K562 (cell line): ENCODE data around the gene UBR3. TPM values are rescaled to one million over a fixed set of nuclear protein-coding genes. Genes with fewer than 3 reads are reported as not detected.

Experiments used
- ATAC-seq: fragments of 200-7000 bp; cut with Tn5 transposase; 3 replicates; pipeline ENCODE4 v1.9.1; 2020; ENCODE audit warnings: moderate library complexity
- BruUV-seq: library from RNA; stranded (reverse); fragments of 400-500 nt; replicated peaks from 2 replicates; lab custom pipeline; 2021; lab: Mats Ljungman, UMichigan
- CTCF ChIA-PET: fragments of 300-600 bp; formaldehyde crosslinking; extraction: SDS; loops from one replicate; lab custom pipeline; 2021; ENCODE audit warnings: low intra/inter-chr PET ratio; lab: Yijun Ruan, JAX
- POLR2A ChIA-PET: fragments of 300-600, 350-650 bp; sonication (Branson Sonifier 250); formaldehyde crosslinking; extraction: SDS; loops from one replicate; lab custom pipeline; 2021; ENCODE audit warnings: antibody characterized with exemption, inconsistent platforms; lab: Yijun Ruan, JAX
- DNase-seq, 4 experiments: peaks; one replicate each; pipeline versions ENCODE4 v3.0.0 to v3.0.0-alpha.2; 2011 to 2018; ENCODE audit warnings: low spot score in 3 of 4, mixed read lengths in 3 of 4; ENCODE audit errors: extremely low read depth in 1 of 4
- FAIRE-seq: peaks from 2 replicates; lab custom pipeline; 2011; peaks lifted over from hg19 to GRCh38; lab: Jason Lieb, UNC
- H2AFZ ChIP-seq: 2 replicates; pipeline ENCODE4 v1.6.0; 2011; ENCODE audit warnings: low read depth, low read length, control low read depth, inconsistent platforms
- H3K27ac ChIP-seq: fragments of 200-600 bp; 3 replicates; pipeline ENCODE4 v1.8.0; 2011; ENCODE audit warnings: low read depth, mild to moderate bottlenecking, control low read depth, inconsistent platforms, low read length, moderate library complexity, mixed read lengths; ENCODE audit errors: extremely low read depth
- H3K27me3 ChIP-seq, 2 experiments: fragments of 300-600 bp in 1 of 2; 2 replicates in 1 of 2; 3 replicates in 1 of 2; pipeline versions ENCODE4 v1.6.0 to v1.8.0; 2011; ENCODE audit warnings: inconsistent platforms in 2 of 2, low read length in 2 of 2, mild to moderate bottlenecking in 1 of 2, mixed read lengths in 1 of 2, moderate library complexity in 1 of 2; ENCODE audit not compliant: control insufficient read depth in 2 of 2, insufficient read depth in 2 of 2
- H3K36me3 ChIP-seq: fragments of 300-600 bp; 3 replicates; pipeline ENCODE4 v1.8.0; 2011; ENCODE audit warnings: mild to moderate bottlenecking, low read length, inconsistent platforms; ENCODE audit not compliant: control insufficient read depth, insufficient read depth
- H3K4me1 ChIP-seq, 2 experiments: fragments of 200-600 bp in 1 of 2; replicated peaks in 1 of 2; 2 replicates in 1 of 2; 3 replicates in 1 of 2; pipeline versions ENCODE4 v1.5.1 to v1.8.0; 2011; ENCODE audit warnings: inconsistent platforms in 2 of 2, low read length in 2 of 2, mild to moderate bottlenecking in 1 of 2, mixed read lengths in 1 of 2, moderate library complexity in 1 of 2; ENCODE audit not compliant: control insufficient read depth in 2 of 2, insufficient read depth in 2 of 2
- H3K4me2 ChIP-seq: 2 replicates; pipeline ENCODE4 v1.6.1; 2011; ENCODE audit warnings: low read length, control low read depth, inconsistent platforms, mixed read lengths; ENCODE audit not compliant: insufficient read depth
- H3K4me3 ChIP-seq: fragments of 200-600 bp; sonication (generic), shearing (Covaris generic); 2 replicates; pipeline ENCODE4 v1.5.1; 2016; ENCODE audit warnings: control low read depth, inconsistent platforms
- H3K79me2 ChIP-seq: fragments of 200-600 bp; 3 replicates; pipeline ENCODE4 v1.8.0; 2011; ENCODE audit warnings: low read length, inconsistent platforms; ENCODE audit not compliant: control insufficient read depth, insufficient read depth
- H3K9ac ChIP-seq, 2 experiments: 2 replicates each; pipeline versions ENCODE4 v1.6.0 to v1.6.1; 2011; ENCODE audit warnings: low read depth in 2 of 2, low read length in 2 of 2, control low read depth in 1 of 2, inconsistent platforms in 1 of 2, mild to moderate bottlenecking in 1 of 2, mixed read lengths in 1 of 2; ENCODE audit not compliant: insufficient read depth in 1 of 2
- H3K9me1 ChIP-seq: one replicate; pipeline ENCODE4 v1.6.0; 2011; ENCODE audit warnings: inconsistent platforms, mild to moderate bottlenecking, low read length, moderate library complexity; ENCODE audit not compliant: control insufficient read depth, insufficient read depth
- H3K9me3 ChIP-seq: replicated peaks from 2 replicates; pipeline ENCODE4 v1.5.1; 2011; ENCODE audit warnings: low read depth, low read length, inconsistent platforms; ENCODE audit not compliant: control insufficient read depth, insufficient read depth
- H4K20me1 ChIP-seq: replicated peaks from 2 replicates; pipeline ENCODE4 v1.6.1; 2011; ENCODE audit warnings: low read length, inconsistent platforms, mixed read lengths; ENCODE audit not compliant: control insufficient read depth, insufficient read depth
- DEAF1 ChIP-seq: fragments of 450-650 bp; formaldehyde crosslinking; IDR thresholded peaks from 2 replicates; pipeline ENCODE4 v1.4.0; 2020; ENCODE audit warnings: mild to moderate bottlenecking, moderate library complexity
- FOXJ3 ChIP-seq: sonication (generic); formaldehyde crosslinking; IDR thresholded peaks from 2 replicates; pipeline ENCODE4 v1.4.0; 2020; ENCODE audit warnings: mild to moderate bottlenecking, missing genetic modification reagents
- HLTF ChIP-seq: fragments of 450-650 bp; IDR thresholded peaks from 2 replicates; pipeline ENCODE4 v1.6.1; 2016
- HMBOX1 ChIP-seq: sonication (generic); IDR thresholded peaks from 2 replicates; pipeline ENCODE4 v1.6.1; 2016
- HNRNPL ChIP-seq: fragments of 200-400 bp; formaldehyde crosslinking; IDR thresholded peaks from 2 replicates; pipeline ENCODE4 v1.6.1; 2017; ENCODE audit warnings: low read depth, mild to moderate bottlenecking, low read length
- KLF10 ChIP-seq: fragments of 250-450 bp; sonication (Bioruptor Pico); IDR thresholded peaks from 2 replicates; pipeline ENCODE4 v1.6.1; 2021; ENCODE audit warnings: matching md5 sums
- NFIX ChIP-seq: fragments of 250-450 bp; sonication (Bioruptor Pico); IDR thresholded peaks from 2 replicates; pipeline ENCODE4 v1.4.0; 2020; ENCODE audit warnings: low read depth, mild to moderate bottlenecking, moderate library complexity
- PML ChIP-seq: IDR thresholded peaks from 2 replicates; pipeline ENCODE4 v1.6.1; 2012; ENCODE audit warnings: low read length, inconsistent platforms
- POU5F1 ChIP-seq: fragments of 150-350 bp; IDR thresholded peaks from 2 replicates; pipeline ENCODE4 v1.6.1; 2014; ENCODE audit warnings: borderline replicate concordance, low read length, low read depth, mild to moderate bottlenecking; ENCODE audit not compliant: partially characterized antibody
- PRMT5 ChIP-seq: sonication (generic); formaldehyde crosslinking; IDR thresholded peaks from 2 replicates; pipeline ENCODE4 v1.5.0; 2020; ENCODE audit warnings: missing genetic modification reagents
- RREB1 ChIP-seq: fragments of 250-450 bp; sonication (Bioruptor Pico); IDR thresholded peaks from 2 replicates; pipeline ENCODE4 v1.4.0; 2020
- SIN3A ChIP-seq, 2 experiments: fragments of 150-350 bp in 1 of 2; IDR thresholded peaks; 2 replicates each; pipeline ENCODE4 v1.6.1; 2011 to 2016; ENCODE audit warnings: borderline replicate concordance in 2 of 2, low read depth in 2 of 2, low read length in 2 of 2, mild to moderate bottlenecking in 2 of 2, moderate library complexity in 2 of 2; ENCODE audit not compliant: control insufficient read depth in 1 of 2
- SMAD2 ChIP-seq: fragments of 150-350 bp; IDR thresholded peaks from 2 replicates; pipeline ENCODE4 v1.6.1; 2014; ENCODE audit warnings: low read depth, mild to moderate bottlenecking, low read length
- SNAPC5 ChIP-seq: fragments of 250-450 bp; sonication (Bioruptor Pico); IDR thresholded peaks from 2 replicates; pipeline ENCODE4 v1.8.0; 2021; ENCODE audit warnings: moderate library complexity, mild to moderate bottlenecking, inconsistent platforms
- ZC3H4 ChIP-seq: sonication (generic); formaldehyde crosslinking; IDR thresholded peaks from 2 replicates; pipeline ENCODE4 v1.9.0; 2021; ENCODE audit warnings: missing genetic modification reagents, borderline replicate concordance
- WGBS: fragments of 100-300 bp; shearing (Covaris generic); methylation state at CpG from one replicate; pipeline ENCODE4 v1.1.6; 2016; ENCODE audit warnings: low coverage, mixed read lengths; ENCODE audit not compliant: insufficient coverage; ENCODE audit errors: missing lambda C conversion rate; 5-methylcytosine and 5-hydroxymethylcytosine counted together
- in situ Hi-C: fragments of 300-500 bp; cut with MboI; formaldehyde crosslinking; loops from 4 replicates; pipeline ENCODE4 v1.15.0; 2018; ENCODE audit warnings: inconsistent platforms, mixed read lengths
- intact Hi-C: fragments of 100-400 bp; cut with micrococcal nuclease; formaldehyde crosslinking; loops from 2 replicates; pipeline ENCODE4 v1.14.2; 2022
- polyA plus RNA-seq, 8 experiments: library from polyadenylated mRNA; depleted of rRNA in 4 of 8; stranded (reverse) in 5 of 8; unstranded in 3 of 8; fragments of >200 nt; fragmentation: Nextera tagmentation in 2 of 8; fragmentation: Illumina TruSeq in 1 of 8; extraction: Ambion mirVana in 2 of 8; extraction: Trizol in 1 of 8; gene quantifications; 2 replicates each; pipeline versions ENCODE4 v1.2.1 to v1.2.3, GENCODE V29; 2011 to 2014; ENCODE audit warnings: inconsistent platforms in 1 of 8, missing spikeins in 1 of 8
- total RNA-seq, 7 experiments: library from RNA; depleted of rRNA in 6 of 7; stranded (reverse); fragments of >200 nt in 6 of 7; fragmentation: Illumina TruSeq in 2 of 7; extraction: Trizol in 2 of 7; gene quantifications; 2 replicates each; pipeline versions ENCODE4 v1.2.1 to v1.2.3, GENCODE V29; 2011 to 2021; ENCODE audit warnings: low replicate concordance in 1 of 7

UBR3 gene
- total and polyA plus RNA-seq, 9 of the 15 experiments (the other 6 are each of a cell fraction or from before 2014, with no cell fraction given) = 14.4 to 63.5 (median 40.4) TPM

GRCh38 chr2:169862816-169863215 is 35.6 kb downstream of the UBR3 start:
- DNase-seq (no peak), FAIRE-seq (no peak), ATAC-seq (no peak)
- in situ Hi-C loops (no loop called here), intact Hi-C loops (no loop called here)
- Histone ChIP-seq H4K20me1 (no peaks in the 10 kb centered on the region; the same call in 1 of the 2 replicates), H3K36me3 (peaks cover 8% of the 10 kb centered on the region; the same call in 1 of the 3 replicates), H3K4me3 (no peak overlapping the region), H3K27ac (no peak overlapping the region), H3K9me3 (no peaks in the 10 kb centered on the region), H2AFZ (no peak overlapping the region), H3K9ac (no peak overlapping the region), H3K9me1 (no peaks in the 10 kb centered on the region), H3K27me3 (no peaks in the 10 kb centered on the region), H3K4me1 (peaks cover 7 to 12% of the 10 kb centered on the region in 2 experiments), H3K4me2 (no peak overlapping the region), H3K79me2 (peaks cover 91% of the 10 kb centered on the region)
- CTCF ChIA-PET = no interaction called here
- POLR2A ChIA-PET = interaction anchor here (1.0 to 1.7 kb wide), 4 partner anchors 11 to 278 kb away, joined by 3 to 6 read pairs (median 4); no protein-coding TSS in a partner anchor
- WGBS = 82% methylated on average over 2 of the region's 2 CpGs
- BruUV-seq = no TSS peak
- TF ChIP-seq PML (no peak), DEAF1 (CRISPR knock-in tag) (no peak), SNAPC5 (no peak), HLTF (no peak), PRMT5 (CRISPR knock-in tag) (no peak), POU5F1 (no peak), NFIX (CRISPR knock-in tag) (no peak), HMBOX1 (no peak), SIN3A (IDR thresholded peaks at IDR 0.05; ENCODE audit: borderline replicate concordance in 2 of 2, control insufficient read depth in 1 of 2, low read depth in 2 of 2, low read length in 2 of 2) (no peak), ZC3H4 (CRISPR knock-in tag) (no peak), SMAD2 (no peak), RREB1 (CRISPR knock-in tag) (no peak), FOXJ3 (CRISPR knock-in tag) (no peak), HNRNPL (no peak), KLF10 (CRISPR knock-in tag) (no peak)
